ENCODE data around the gene CTNND2. TPM values are rescaled to one million over a fixed set of nuclear protein-coding genes. Genes with fewer than 3 reads are reported as not detected.

Gene CTNND2
- total and polyA plus RNA-seq, 10 of the 15 experiments (the other 5 are each of a cell fraction or from before 2014, with no cell fraction given), result 0.02 to 0.16 (median 0.04) TPM; not detected in 7

- no TSS peak for BruUV-seq (replicated peaks)
- intact Hi-C loops (cut with micrococcal nuclease; ENCODE audit: unreplicated experiment), result no loop called here
Measured at GRCh38 chr5:11815481-11815880, 88.8 kb downstream of the CTNND2 start.

DNA sequence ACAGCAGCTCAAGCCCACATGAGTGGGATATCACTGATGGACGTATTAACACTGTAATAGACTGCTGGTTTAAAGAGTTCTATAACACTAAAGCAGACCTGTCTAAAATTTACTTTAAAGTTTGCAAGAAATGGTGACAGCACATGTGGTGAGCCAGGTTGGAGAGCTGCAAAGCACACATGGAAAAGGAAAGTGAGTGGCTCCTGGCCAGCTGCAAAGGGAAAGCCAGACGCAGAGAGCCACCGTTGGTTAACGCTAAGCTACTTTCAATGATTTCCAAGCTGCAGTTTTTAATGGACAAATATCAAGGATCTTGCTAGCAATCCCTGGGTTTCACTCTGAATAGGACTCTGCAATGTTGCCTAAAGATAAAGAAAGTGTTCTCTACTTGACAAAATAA lies 89.9 kb downstream of the CTNND2 start:
- no peaks in the 10 kb centered on the region for H3K36me3 ChIP-seq (ENCODE audit: control insufficient read depth in 2 of 2, insufficient read depth in 2 of 2, low read length in 1 of 2)
- ChIA-PET RAD21 (ENCODE audit: unreplicated experiment) (interaction anchor here (0.5 kb wide), 1 partner anchor 484 kb away, joined by 3 read pairs; no protein-coding TSS in a partner anchor), SMC1A (ENCODE audit: uncharacterized antibody, unreplicated experiment) (interaction anchor here (0.8 kb wide), 1 partner anchor 43 kb away, joined by 4 read pairs; no protein-coding TSS in a partner anchor), CTCF (interaction anchor here (0.9 kb wide), 1 partner anchor 1665 kb away, joined by 3 read pairs; no protein-coding TSS in a partner anchor), POLR2A (no interaction called here)
- no peaks in the 10 kb centered on the region for H3K27me3 ChIP-seq (replicated peaks in 1 of 2; ENCODE audit: control insufficient read depth in 2 of 2, insufficient read depth in 2 of 2, low read length in 1 of 2)
- no peaks in the 10 kb centered on the region for H3K9me3 ChIP-seq (replicated peaks; ENCODE audit: control insufficient read depth, insufficient read depth, low read length)
- no peaks in the 10 kb centered on the region for H4K20me1 ChIP-seq (ENCODE audit: control insufficient read depth, insufficient read depth)
- H3K4me2 ChIP-seq (ENCODE audit: control insufficient read depth, insufficient read depth), result no peak overlapping the region
- H2AFZ ChIP-seq (ENCODE audit: control insufficient read depth, low read depth, low read length), result no peak overlapping the region
- 60% methylated on average over 4 of the region's 4 CpGs for WGBS (ENCODE audit: insufficient coverage, insufficient replicate concordance, low lambda C conversion rate, missing lambda C conversion rate)
- FAIRE-seq, result no peak
- H3K9ac ChIP-seq (ENCODE audit: control insufficient read depth, insufficient read depth, low read length), result no peak overlapping the region
- no peak for DNase-seq (ENCODE audit: low read depth, low spot score)
- no peak overlapping the region for H3K4me3 ChIP-seq
- H3K4me1 ChIP-seq (ENCODE audit: control insufficient read depth, insufficient read depth, low read length), result no peaks in the 10 kb centered on the region
- no peak overlapping the region for H3K27ac ChIP-seq (ENCODE audit: control insufficient read depth, insufficient read depth)
- intact Hi-C loops (cut with micrococcal nuclease; ENCODE audit: unreplicated experiment), result no loop called here
- no TSS peak for BruUV-seq (replicated peaks)
- H3K79me2 ChIP-seq (ENCODE audit: control insufficient read depth, insufficient read depth, low read length), result no peaks in the 10 kb centered on the region
- in situ Hi-C loops (cut with MboI), result no loop called here
- no peak for ATAC-seq
- TF ChIP-seq HCFC1 (IDR thresholded peaks at IDR 0.05; ENCODE audit: low read length), result no peak
- no peak for TF ChIP-seq BCL3 (IDR thresholded peaks at IDR 0.05; ENCODE audit: borderline replicate concordance, insufficient read depth, low read depth, low read length, poor library complexity, severe bottlenecking)
- no peak for TF ChIP-seq POU2F2 (IDR thresholded peaks at IDR 0.05; ENCODE audit: borderline replicate concordance, low read depth, low read length)
- TF ChIP-seq TAF1 (IDR thresholded peaks at IDR 0.05; ENCODE audit: borderline replicate concordance, low read depth, low read length), result no peak
- no peak for TF ChIP-seq SMAD1 (IDR thresholded peaks at IDR 0.05; ENCODE audit: low read depth, partially characterized antibody)
- no peak for TF ChIP-seq NR2C2 (IDR thresholded peaks at IDR 0.05; ENCODE audit: borderline replicate concordance, control insufficient read depth, insufficient read length, low read depth)
- TF ChIP-seq ZBTB40 (IDR thresholded peaks at IDR 0.05; ENCODE audit: borderline replicate concordance), result no peak
- no peak for TF ChIP-seq EED (IDR thresholded peaks at IDR 0.05; ENCODE audit: low read depth)
- no peak for TF ChIP-seq RAD21 (IDR thresholded peaks at IDR 0.05; ENCODE audit: insufficient read depth, low read depth, low read length)
- no peak for TF ChIP-seq CREB1 (IDR thresholded peaks at IDR 0.05; ENCODE audit: low read depth)
- TF ChIP-seq ZZZ3 (IDR thresholded peaks at IDR 0.05; ENCODE audit: control insufficient read depth, insufficient read length, low read depth), result no peak
- no peak for TF ChIP-seq ATF7 (IDR thresholded peaks at IDR 0.05; ENCODE audit: low read depth)

More at GRCh38 chr5:11815481-11815880, 88.8 kb downstream of the CTNND2 start:
- no peak overlapping the region for H3K4me3 ChIP-seq
- H3K4me2 ChIP-seq (ENCODE audit: control insufficient read depth, insufficient read depth), result no peak overlapping the region
- RAD21 ChIA-PET (ENCODE audit: unreplicated experiment), result no interaction called here
- H3K79me2 ChIP-seq (ENCODE audit: control insufficient read depth, insufficient read depth, low read length), result no peaks in the 10 kb centered on the region
- H3K4me1 ChIP-seq (ENCODE audit: control insufficient read depth, insufficient read depth, low read length), result no peaks in the 10 kb centered on the region
- H3K9ac ChIP-seq (ENCODE audit: control insufficient read depth, insufficient read depth, low read length), result no peak overlapping the region
- no peak overlapping the region for H3K27ac ChIP-seq (ENCODE audit: control insufficient read depth, insufficient read depth)
- 0% methylated on average over 3 of the region's 3 CpGs for WGBS (ENCODE audit: insufficient coverage, insufficient replicate concordance, low lambda C conversion rate, missing lambda C conversion rate)
- POLR2A ChIA-PET, result no interaction called here
- FAIRE-seq, result no peak
- no peaks in the 10 kb centered on the region for H3K9me3 ChIP-seq (replicated peaks; ENCODE audit: control insufficient read depth, insufficient read depth, low read length)
- H2AFZ ChIP-seq (ENCODE audit: control insufficient read depth, low read depth, low read length), result no peak overlapping the region
- no peaks in the 10 kb centered on the region for H3K36me3 ChIP-seq (ENCODE audit: control insufficient read depth in 2 of 2, insufficient read depth in 2 of 2, low read length in 1 of 2)
- TF ChIP-seq SMAD1 (IDR thresholded peaks at IDR 0.05; ENCODE audit: low read depth, partially characterized antibody), result no peak
- no peak for TF ChIP-seq CBX5 (IDR thresholded peaks at IDR 0.05; ENCODE audit: low read depth)
- TF ChIP-seq BRCA1 (IDR thresholded peaks at IDR 0.05; ENCODE audit: low read depth, low read length), result no peak
- SMC1A ChIA-PET (ENCODE audit: uncharacterized antibody, unreplicated experiment), result interaction anchor here (0.8 kb wide), 1 partner anchor 44 kb away, joined by 4 read pairs; no protein-coding TSS in a partner anchor
- H3K27me3 ChIP-seq (replicated peaks in 1 of 2; ENCODE audit: control insufficient read depth in 2 of 2, insufficient read depth in 2 of 2, low read length in 1 of 2), result no peaks in the 10 kb centered on the region
- no peak for DNase-seq (ENCODE audit: low read depth, low spot score)
- no peaks in the 10 kb centered on the region for H4K20me1 ChIP-seq (ENCODE audit: control insufficient read depth, insufficient read depth)
- in situ Hi-C loops (cut with MboI), result no loop called here
- no peak for ATAC-seq
- CTCF ChIA-PET, result no interaction called here

All from GM12878 (cell line).